GM12878 (cell line): ENCODE data around the gene NPAS1. TPM values are rescaled to one million over a fixed set of nuclear protein-coding genes. Genes with fewer than 3 reads are reported as not detected.
A peak's percentile ranks its signal among the peaks of the same experiment; 100 is the strongest.
"Not testable (repeated sequence)": the region's sequence is repeated elsewhere in the genome, so short reads cannot be mapped to it uniquely, and the experiment has no call there.

Experiments
- ATAC-seq: fragments of 200-7000 bp; cut with Tn5 transposase; 3 replicates; pipeline ENCODE4 v1.9.1; 2020; ENCODE audit warnings: mild to moderate bottlenecking, moderate library complexity
- BruUV-seq: library from RNA; stranded (reverse); fragments of 400-500 nt; replicated peaks from 2 replicates; lab custom pipeline; 2021; lab: Mats Ljungman, UMichigan
- CTCF ChIA-PET: fragments of 300-600 bp; sonication (Branson Sonifier 250); formaldehyde crosslinking; extraction: SDS; loops from one replicate; lab custom pipeline; 2021; ENCODE audit warnings: inconsistent platforms; lab: Yijun Ruan, JAX
- POLR2A ChIA-PET: fragments of 350-600 bp; formaldehyde crosslinking; extraction: SDS; loops from one replicate; lab custom pipeline; 2021; ENCODE audit warnings: inconsistent platforms; lab: Charles Lee
- RAD21 ChIA-PET: fragments of 300-600 bp; sonication (Branson Sonifier 250); formaldehyde crosslinking; loops from one replicate; lab custom pipeline; 2023; ENCODE audit warnings: antibody characterized with exemption; ENCODE audit not compliant: unreplicated experiment; lab: Charles Lee
- SMC1A ChIA-PET: fragments of 300-600 bp; sonication (Branson Sonifier 250); formaldehyde crosslinking; loops from one replicate; lab custom pipeline; 2023; ENCODE audit not compliant: unreplicated experiment, uncharacterized antibody; lab: Charles Lee
- DNase-seq: peaks from one replicate; pipeline ENCODE4 v3.0.0-alpha.2; 2011; ENCODE audit warnings: low read depth, low spot score
- FAIRE-seq: peaks from 3 replicates; lab custom pipeline; 2011; peaks lifted over from hg19 to GRCh38; lab: Jason Lieb, UNC
- H2AFZ ChIP-seq: 2 replicates; pipeline ENCODE4 v1.6.0; 2011; ENCODE audit warnings: low read depth, low read length, control low read depth; ENCODE audit not compliant: control insufficient read depth
- H3K27ac ChIP-seq: 2 replicates; pipeline ENCODE4 v1.5.1; 2011; ENCODE audit warnings: control low read depth; ENCODE audit not compliant: control insufficient read depth, insufficient read depth
- H3K27me3 ChIP-seq, 2 experiments: replicated peaks in 1 of 2; 2 replicates each; pipeline versions ENCODE4 v1.6.0 to v1.6.1; 2011; ENCODE audit warnings: low read length in 1 of 2; ENCODE audit not compliant: control insufficient read depth in 2 of 2, insufficient read depth in 2 of 2
- H3K36me3 ChIP-seq, 2 experiments: 2 replicates each; pipeline ENCODE4 v1.5.1; 2011; ENCODE audit warnings: low read length in 1 of 2; ENCODE audit not compliant: control insufficient read depth in 2 of 2, insufficient read depth in 2 of 2
- H3K4me1 ChIP-seq: 2 replicates; pipeline ENCODE4 v1.6.1; 2011; ENCODE audit warnings: mild to moderate bottlenecking, low read length, moderate library complexity, mixed read lengths; ENCODE audit not compliant: control insufficient read depth, insufficient read depth
- H3K4me2 ChIP-seq: 2 replicates; pipeline ENCODE4 v1.6.0; 2011; ENCODE audit warnings: control low read depth; ENCODE audit not compliant: control insufficient read depth, insufficient read depth
- H3K4me3 ChIP-seq: fragments of 200-600 bp; sonication (generic); 2 replicates; pipeline ENCODE4 v1.5.1; 2016
- H3K79me2 ChIP-seq: 2 replicates; pipeline ENCODE4 v1.6.0; 2011; ENCODE audit warnings: low read length; ENCODE audit not compliant: control insufficient read depth, insufficient read depth
- H3K9ac ChIP-seq: 2 replicates; pipeline ENCODE4 v1.8.0; 2011; ENCODE audit warnings: low read length, control low read depth, mixed read lengths; ENCODE audit not compliant: control insufficient read depth, insufficient read depth
- H3K9me3 ChIP-seq: replicated peaks from 3 replicates; pipeline ENCODE4 v1.5.1; 2011; ENCODE audit warnings: mild to moderate bottlenecking, low read length; ENCODE audit not compliant: control insufficient read depth, insufficient read depth
- H4K20me1 ChIP-seq: 2 replicates; pipeline ENCODE4 v1.6.0; 2011; ENCODE audit not compliant: control insufficient read depth, insufficient read depth
- CREM ChIP-seq: IDR thresholded peaks from 2 replicates; pipeline ENCODE4 v1.6.1; 2014; ENCODE audit warnings: antibody characterized with exemption, low read depth
- FOS ChIP-seq: IDR thresholded peaks from 3 replicates; pipeline ENCODE4 v1.6.1; 2011; ENCODE audit warnings: borderline replicate concordance; ENCODE audit not compliant: insufficient read length; ENCODE audit errors: extremely low read depth
- HDAC6 ChIP-seq: fragments of 200-600 bp; sonication (generic); IDR thresholded peaks from one replicate; pipeline ENCODE4 v1.8.0; 2017; ENCODE audit warnings: antibody characterized with exemption; ENCODE audit not compliant: unreplicated experiment
- MAX ChIP-seq: IDR thresholded peaks from 2 replicates; pipeline ENCODE4 v1.6.1; 2012; ENCODE audit warnings: low read depth, low read length, improper control_type of control experiment
- NR2C1 ChIP-seq: fragments of 450-650 bp; IDR thresholded peaks from 2 replicates; pipeline ENCODE4 v1.6.1; 2017; ENCODE audit warnings: antibody characterized with exemption, mild to moderate bottlenecking, moderate library complexity
- NR2C2 ChIP-seq: IDR thresholded peaks from 2 replicates; pipeline ENCODE4 v1.6.1; 2011; ENCODE audit warnings: borderline replicate concordance, low read depth; ENCODE audit not compliant: control insufficient read depth, insufficient read length
- RAD51 ChIP-seq: fragments of 450-650 bp; IDR thresholded peaks from 2 replicates; pipeline ENCODE4 v1.6.1; 2016; ENCODE audit warnings: moderate library complexity, mild to moderate bottlenecking, inconsistent platforms
- RB1 ChIP-seq: fragments of 450-650 bp; formaldehyde crosslinking; IDR thresholded peaks from 2 replicates; pipeline ENCODE4 v1.6.1; 2017; ENCODE audit warnings: mild to moderate bottlenecking, borderline replicate concordance
- RELA ChIP-seq: fragments of 450-650 bp; IDR thresholded peaks from 2 replicates; pipeline ENCODE4 v1.8.0; 2014; ENCODE audit warnings: borderline replicate concordance; ENCODE audit not compliant: partially characterized antibody
- RUNX3 ChIP-seq: IDR thresholded peaks from 2 replicates; pipeline ENCODE4 v1.6.1; 2012; ENCODE audit warnings: low read length, inconsistent platforms
- TAF1 ChIP-seq: IDR thresholded peaks from 2 replicates; pipeline ENCODE4 v1.6.1; 2011; ENCODE audit warnings: mild to moderate bottlenecking, low read depth, low read length, borderline replicate concordance
- WGBS: methylation state at CpG from one replicate; pipeline ENCODE4 v1.1.6; 2016; ENCODE audit warnings: low lambda C conversion rate; ENCODE audit not compliant: insufficient replicate concordance, insufficient coverage; ENCODE audit errors: missing lambda C conversion rate; 5-methylcytosine and 5-hydroxymethylcytosine counted together
- in situ Hi-C: fragments of 300-500 bp; cut with MboI; formaldehyde crosslinking; loops from 9 replicates; pipeline ENCODE4 v1.14.3; 2018; ENCODE audit warnings: mixed read lengths
- intact Hi-C: fragments of 100-400 bp; cut with micrococcal nuclease; formaldehyde crosslinking; loops from one replicate; pipeline ENCODE4 v1.14.2; 2022; ENCODE audit not compliant: unreplicated experiment
- polyA plus RNA-seq, 11 experiments: library from polyadenylated mRNA; depleted of rRNA in 4 of 11; unstranded in 6 of 11; stranded (reverse) in 5 of 11; fragments of >200 nt; fragmentation: Nextera tagmentation in 4 of 11; fragmentation: Illumina TruSeq in 1 of 11; extraction: Ambion mirVana in 4 of 11; extraction: Trizol in 1 of 11; gene quantifications; 1 replicate in 1 of 11; 2 replicates in 10 of 11; pipeline versions ENCODE4 v1.2.1 to v1.2.3, GENCODE V29; 2011 to 2016; ENCODE audit warnings: inconsistent platforms in 2 of 11, missing spikeins in 2 of 11, low read depth in 1 of 11
- total RNA-seq, 4 experiments: library from RNA; depleted of rRNA in 3 of 4; stranded (reverse); fragments of >200 nt in 3 of 4; fragmentation: Illumina TruSeq in 1 of 4; extraction: Trizol in 1 of 4; gene quantifications; 2 replicates each; pipeline versions ENCODE4 v1.2.1 to v1.2.3, GENCODE V29; 2013 to 2021
- TF ChIP-seq, protein P1 (sequence below): IDR thresholded peaks from 2 replicates; pipeline ENCODE4 v1.6.1; 2012; ENCODE audit warnings: low read depth, low read length, improper control_type of control experiment
- TF ChIP-seq, protein P2 (sequence below): fragments of 450-650 bp; IDR thresholded peaks from 2 replicates; pipeline ENCODE4 v1.6.1; 2017; ENCODE audit warnings: antibody characterized with exemption, mild to moderate bottlenecking, moderate library complexity

Gene NPAS1
- total and polyA plus RNA-seq, 10 of the 15 experiments (the other 5 are each of a cell fraction or from before 2014, with no cell fraction given), result 0.14 to 0.72 (median 0.28) TPM; not detected in 3

GRCh38 chr19:47078351-47078750, 58.7 kb downstream of the NPAS1 start:
- DNase-seq, H3K4me1 ChIP-seq, H3K4me3 ChIP-seq, H4K20me1 ChIP-seq, ATAC-seq, intact Hi-C loops, FAIRE-seq, BruUV-seq, H3K27me3 ChIP-seq, H3K79me2 ChIP-seq, POLR2A ChIA-PET, H3K9me3 ChIP-seq, H3K27ac ChIP-seq, H2AFZ ChIP-seq, H3K9ac ChIP-seq, H3K4me2 ChIP-seq: not testable (repeated sequence)
- H3K36me3 ChIP-seq, result peaks cover 31 to 50% of the 10 kb centered on the region in 2 experiments
- SMC1A ChIA-PET, result interaction anchor here (1.6 to 3.9 kb wide), 2 partner anchors 43 to 48 kb away, joined by 17 to 28 read pairs; no protein-coding TSS in a partner anchor
- in situ Hi-C loops, result loop anchor here (5.0 kb wide), 1 partner anchor 49 kb away; no protein-coding TSS in a partner anchor
- RAD21 ChIA-PET, result interaction anchor here (1.7 to 4.9 kb wide), 2 partner anchors 48 to 65 kb away, joined by 9 to 39 read pairs; no protein-coding TSS in a partner anchor
- CTCF ChIA-PET, result interaction anchor here (0.7 to 6.0 kb wide), 10 partner anchors 14 to 271 kb away, joined by 3 to 77 read pairs (median 6); partner anchors contain the start of genes SAE1 and ZC3H4
- 90% methylated on average over 13 of the region's 13 CpGs for WGBS

- no peak for FAIRE-seq
- CTCF ChIA-PET, result interaction anchor here (0.8 to 6.0 kb wide), 9 partner anchors 11 to 163 kb away, joined by 3 to 77 read pairs (median 8); no protein-coding TSS in a partner anchor
- TF ChIP-seq RELA (no peak), TAF1 (no peak), NR2C2 (no peak), MAX (no peak), CREM (no peak), NR2C1 (no peak), HDAC6 (no peak), FOS (no peak), RAD51 (no peak), RB1 (no peak), RUNX3 (no peak)
- TF ChIP-seq, protein P1, sequence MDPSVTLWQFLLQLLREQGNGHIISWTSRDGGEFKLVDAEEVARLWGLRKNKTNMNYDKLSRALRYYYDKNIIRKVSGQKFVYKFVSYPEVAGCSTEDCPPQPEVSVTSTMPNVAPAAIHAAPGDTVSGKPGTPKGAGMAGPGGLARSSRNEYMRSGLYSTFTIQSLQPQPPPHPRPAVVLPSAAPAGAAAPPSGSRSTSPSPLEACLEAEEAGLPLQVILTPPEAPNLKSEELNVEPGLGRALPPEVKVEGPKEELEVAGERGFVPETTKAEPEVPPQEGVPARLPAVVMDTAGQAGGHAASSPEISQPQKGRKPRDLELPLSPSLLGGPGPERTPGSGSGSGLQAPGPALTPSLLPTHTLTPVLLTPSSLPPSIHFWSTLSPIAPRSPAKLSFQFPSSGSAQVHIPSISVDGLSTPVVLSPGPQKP, result no peak
- TF ChIP-seq, protein P2, sequence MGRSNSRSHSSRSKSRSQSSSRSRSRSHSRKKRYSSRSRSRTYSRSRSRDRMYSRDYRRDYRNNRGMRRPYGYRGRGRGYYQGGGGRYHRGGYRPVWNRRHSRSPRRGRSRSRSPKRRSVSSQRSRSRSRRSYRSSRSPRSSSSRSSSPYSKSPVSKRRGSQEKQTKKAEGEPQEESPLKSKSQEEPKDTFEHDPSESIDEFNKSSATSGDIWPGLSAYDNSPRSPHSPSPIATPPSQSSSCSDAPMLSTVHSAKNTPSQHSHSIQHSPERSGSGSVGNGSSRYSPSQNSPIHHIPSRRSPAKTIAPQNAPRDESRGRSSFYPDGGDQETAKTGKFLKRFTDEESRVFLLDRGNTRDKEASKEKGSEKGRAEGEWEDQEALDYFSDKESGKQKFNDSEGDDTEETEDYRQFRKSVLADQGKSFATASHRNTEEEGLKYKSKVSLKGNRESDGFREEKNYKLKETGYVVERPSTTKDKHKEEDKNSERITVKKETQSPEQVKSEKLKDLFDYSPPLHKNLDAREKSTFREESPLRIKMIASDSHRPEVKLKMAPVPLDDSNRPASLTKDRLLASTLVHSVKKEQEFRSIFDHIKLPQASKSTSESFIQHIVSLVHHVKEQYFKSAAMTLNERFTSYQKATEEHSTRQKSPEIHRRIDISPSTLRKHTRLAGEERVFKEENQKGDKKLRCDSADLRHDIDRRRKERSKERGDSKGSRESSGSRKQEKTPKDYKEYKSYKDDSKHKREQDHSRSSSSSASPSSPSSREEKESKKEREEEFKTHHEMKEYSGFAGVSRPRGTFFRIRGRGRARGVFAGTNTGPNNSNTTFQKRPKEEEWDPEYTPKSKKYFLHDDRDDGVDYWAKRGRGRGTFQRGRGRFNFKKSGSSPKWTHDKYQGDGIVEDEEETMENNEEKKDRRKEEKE, result no peak
Observed at GRCh38 chr19:47081095-47081494, 61.5 kb downstream of the NPAS1 start.

More at GRCh38 chr19:47081095-47081494, 61.5 kb downstream of the NPAS1 start:
- TSS peak; percentile 26 for BruUV-seq
- Histone ChIP-seq H3K4me3 (no peak overlapping the region), H3K4me1 (no peaks in the 10 kb centered on the region), H3K27me3 (no peaks in the 10 kb centered on the region), H3K36me3 (peaks cover 38 to 46% of the 10 kb centered on the region in 2 experiments), H3K9me3 (no peaks in the 10 kb centered on the region), H4K20me1 (no peaks in the 10 kb centered on the region), H2AFZ (no peak overlapping the region), H3K27ac (no peak overlapping the region), H3K9ac (no peak overlapping the region), H3K4me2 (no peak overlapping the region), H3K79me2 (no peaks in the 10 kb centered on the region)
- DNase-seq (no peak), ATAC-seq (no peak)
- ChIA-PET RAD21 (interaction anchor here (0.6 to 4.9 kb wide), 5 partner anchors 11 to 163 kb away, joined by 3 to 39 read pairs (median 5); no protein-coding TSS in a partner anchor), POLR2A (no interaction called here), SMC1A (interaction anchor here (0.7 to 3.9 kb wide), 5 partner anchors 22 to 47 kb away, joined by 3 to 28 read pairs (median 3); no protein-coding TSS in a partner anchor)
- in situ Hi-C loops, result no loop called here
- 73% methylated on average over 6 of the region's 6 CpGs for WGBS
- intact Hi-C loops, result no loop called here
